Activated CD8-positive, alpha-beta memory T cell treated with anti-CD3 and anti-CD28 coated beads for 36 hours (primary cell): ENCODE measurements around the gene ATP1B4. TPM values are rescaled to one million over a fixed set of nuclear protein-coding genes. Genes with fewer than 3 reads are reported as not detected.

Experiments used
- CTCF ChIA-PET: fragments of 350-600 bp; sonication (Branson Sonifier 250); formaldehyde crosslinking; loops from one replicate; lab custom pipeline; 2021; ENCODE audit warnings: antibody characterized with exemption; lab: Charles Lee
- POLR2A ChIA-PET: fragments of 350-600 bp; sonication (Branson Sonifier 250); formaldehyde crosslinking; loops from one replicate; lab custom pipeline; 2021; ENCODE audit warnings: antibody characterized with exemption; lab: Charles Lee
- total RNA-seq, 2 experiments: library from RNA; stranded (reverse); gene quantifications; one replicate each; pipeline ENCODE4 v1.2.3, GENCODE V29; 2021

The ATP1B4 gene
- total RNA-seq, 2 experiments from 2014 or later, result not detected

DNA sequence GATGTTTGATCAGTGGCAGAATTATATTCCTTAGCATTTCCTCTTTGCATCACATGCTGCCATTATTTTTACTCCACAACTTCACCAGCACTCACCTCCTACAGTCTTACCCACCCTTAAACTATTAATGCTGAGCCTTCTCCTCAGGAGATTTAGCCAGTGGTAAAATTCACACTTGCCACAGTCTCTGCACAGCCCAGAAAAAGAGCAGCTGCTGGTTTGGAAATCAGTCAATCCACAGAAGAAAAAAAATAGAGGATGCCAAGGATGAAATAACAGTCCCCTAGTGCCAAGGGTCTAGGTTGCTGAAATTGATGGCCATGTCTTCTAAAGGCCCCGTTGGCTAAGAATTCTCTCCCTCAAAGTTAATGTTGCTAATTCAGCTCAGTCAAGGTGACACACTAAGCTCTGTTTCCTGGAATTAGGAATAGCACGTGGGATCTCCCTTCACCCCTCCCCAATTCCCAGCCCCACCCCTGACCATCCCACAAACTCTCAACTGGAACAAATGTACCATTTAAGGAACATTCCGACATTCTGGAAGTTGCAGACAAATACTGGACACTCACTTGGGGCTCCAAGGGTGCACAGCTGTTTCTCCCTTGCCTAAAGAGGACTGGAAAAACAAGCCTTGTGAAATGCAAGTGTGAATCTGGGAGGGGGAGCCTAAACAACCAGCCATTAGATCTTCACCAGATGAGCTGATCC, 5.7 kb downstream of the ATP1B4 start:
- CTCF ChIA-PET, result no interaction called here

DNA sequence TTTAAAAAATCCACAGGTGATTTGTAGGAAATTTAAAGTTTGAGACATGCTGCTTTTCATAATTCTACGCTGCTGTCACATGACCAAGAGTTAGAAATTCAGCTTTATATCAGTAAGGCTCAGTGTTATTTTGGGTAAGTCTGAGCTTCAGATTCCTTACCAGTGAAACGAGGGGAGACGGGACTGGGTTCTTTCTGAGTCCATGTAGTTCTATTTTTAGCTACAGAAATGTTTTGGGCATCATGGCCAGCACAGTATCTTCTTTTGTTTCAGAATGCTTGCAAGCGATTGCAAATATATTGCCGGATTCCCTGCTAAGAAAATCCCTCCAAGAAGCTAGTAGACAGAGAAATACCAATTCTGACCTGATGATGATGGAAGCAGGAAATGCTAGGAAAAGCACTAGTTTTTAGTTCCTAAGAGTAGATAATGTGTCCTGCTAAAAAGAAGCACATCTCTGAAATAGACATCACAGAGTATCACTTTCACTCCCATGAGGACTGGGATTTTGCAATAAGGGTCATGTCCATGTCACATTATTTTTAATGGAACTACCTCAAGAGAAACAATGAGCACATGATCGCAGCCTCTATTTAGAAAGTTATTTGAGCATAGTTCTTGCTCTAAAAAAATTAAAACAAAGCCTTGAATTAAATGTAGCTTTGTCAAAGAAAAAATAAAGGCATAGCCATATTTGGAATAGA, 10.9 kb downstream of the ATP1B4 start:
- ChIA-PET POLR2A (no interaction called here), CTCF (no interaction called here)

More for the DNA sequence above, 5.7 kb downstream of the ATP1B4 start:
- POLR2A ChIA-PET, result no interaction called here

DNA sequence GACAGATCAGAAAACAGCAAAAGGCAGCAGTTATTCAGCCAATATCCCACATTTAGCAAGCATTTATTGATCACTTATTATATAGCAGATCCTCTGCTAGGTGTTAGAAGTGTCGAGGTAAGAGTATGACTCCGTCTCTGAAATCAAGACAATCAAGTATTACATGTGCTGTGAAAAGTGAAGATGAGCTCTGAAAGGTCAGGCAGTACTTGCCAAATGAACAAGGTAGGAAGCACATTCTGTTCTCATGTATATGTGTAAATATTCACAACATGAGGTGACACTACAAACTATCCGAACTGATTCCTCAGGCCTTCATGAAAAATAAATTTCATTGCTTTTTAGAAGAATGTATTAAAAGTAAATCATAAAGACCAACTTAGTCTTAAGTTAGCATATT, 15.3 kb downstream of the ATP1B4 start:
- POLR2A ChIA-PET, result no interaction called here
- CTCF ChIA-PET, result no interaction called here

DNA sequence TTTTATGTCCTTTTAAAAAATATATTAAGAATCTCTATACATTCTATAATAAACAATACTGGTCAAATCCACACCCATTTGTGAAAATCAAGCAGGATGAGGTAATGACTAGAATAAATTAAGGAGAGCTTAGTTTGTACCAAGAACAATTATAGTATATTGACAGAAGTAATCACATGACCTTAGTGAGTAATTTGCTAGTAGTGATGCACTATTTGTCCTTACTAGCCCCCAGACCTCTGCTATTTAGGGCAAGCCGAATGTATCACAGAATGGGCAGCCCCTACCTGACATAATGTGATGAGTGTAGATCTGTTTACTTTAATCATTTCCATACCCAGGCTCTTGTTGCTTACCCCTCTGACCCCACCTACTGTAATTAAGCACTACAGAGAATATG, 15.8 kb downstream of the ATP1B4 start:
- CTCF ChIA-PET, result no interaction called here
- POLR2A ChIA-PET, result no interaction called here

DNA sequence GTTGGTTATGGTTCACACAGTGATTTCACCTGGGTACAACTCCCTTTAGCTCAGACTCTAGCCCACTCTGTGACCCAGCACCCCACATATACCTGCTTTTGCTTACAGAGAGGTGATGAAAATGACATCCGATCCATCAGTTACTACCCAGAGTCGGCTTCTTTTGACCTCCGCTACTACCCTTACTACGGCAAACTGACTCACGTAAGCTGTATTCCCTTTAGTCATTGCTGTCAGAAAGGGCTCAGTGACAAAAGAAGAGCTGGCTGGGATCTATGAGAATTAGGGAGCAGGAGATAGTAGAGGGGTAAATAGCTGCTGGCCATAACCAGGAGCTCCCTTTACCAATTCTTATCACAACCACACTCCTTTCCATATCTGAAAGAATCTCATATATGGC, 16.7 kb downstream of the ATP1B4 start:
- ChIA-PET POLR2A (interaction anchor here (0.5 kb wide), 1 partner anchor 72 kb away, joined by 3 read pairs; no protein-coding TSS in a partner anchor), CTCF (no interaction called here)

DNA sequence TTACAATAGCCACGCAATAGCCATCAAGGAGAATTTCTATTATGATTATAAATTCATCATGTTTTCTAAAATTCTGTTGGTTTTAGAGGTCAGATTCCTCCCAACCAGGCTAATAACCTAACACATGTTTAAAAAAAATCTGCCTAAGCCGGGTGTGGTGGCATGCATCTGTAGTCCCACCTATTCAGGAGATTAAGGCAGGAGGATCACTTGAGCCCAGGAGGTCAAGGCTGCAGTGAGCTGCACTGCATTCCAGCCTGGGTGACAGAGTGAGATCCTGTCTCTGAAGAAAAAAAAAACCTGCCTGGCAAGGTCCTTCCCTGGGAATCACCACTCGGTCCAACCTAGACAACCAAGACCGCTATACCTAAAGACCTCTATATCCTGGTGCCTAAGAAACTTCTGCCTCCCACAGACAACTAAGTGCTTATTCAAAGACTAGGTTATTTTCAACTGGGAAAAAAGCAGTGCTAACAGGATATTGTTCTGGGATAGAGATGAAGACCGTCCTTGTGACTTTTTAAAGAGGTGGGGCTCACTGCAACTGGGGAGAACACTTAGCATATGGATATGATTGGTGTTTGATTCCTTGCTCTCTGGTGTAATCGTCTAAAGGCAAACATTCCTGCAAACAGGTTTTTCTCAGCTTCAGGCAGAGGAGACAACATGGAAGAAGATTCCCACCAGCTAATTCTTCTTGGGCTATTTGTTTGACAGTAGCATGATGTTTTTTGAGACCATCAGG, 18.2 kb downstream of the ATP1B4 start:
- ChIA-PET CTCF (no interaction called here), POLR2A (no interaction called here)

DNA sequence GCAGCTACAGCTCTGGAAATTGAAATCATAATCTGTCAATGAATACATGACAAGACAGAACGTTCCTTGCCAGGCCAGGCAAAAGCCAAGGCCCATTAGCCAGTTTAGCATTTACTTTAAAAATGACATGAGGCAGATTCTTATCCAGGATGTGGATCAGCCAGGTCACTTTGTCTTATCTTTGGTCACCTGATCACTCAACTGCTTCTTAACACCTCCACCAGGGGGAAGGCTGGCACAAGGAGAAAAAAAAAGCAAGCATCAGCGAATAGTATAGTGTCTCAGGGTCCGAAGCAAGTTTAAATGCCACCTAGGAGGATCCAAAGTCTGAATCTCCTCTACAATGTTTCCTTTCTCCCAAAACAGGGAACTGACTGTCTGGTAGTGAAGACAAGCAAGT, 18.8 kb downstream of the ATP1B4 start:
- CTCF ChIA-PET, result no interaction called here
- POLR2A ChIA-PET, result no interaction called here

DNA sequence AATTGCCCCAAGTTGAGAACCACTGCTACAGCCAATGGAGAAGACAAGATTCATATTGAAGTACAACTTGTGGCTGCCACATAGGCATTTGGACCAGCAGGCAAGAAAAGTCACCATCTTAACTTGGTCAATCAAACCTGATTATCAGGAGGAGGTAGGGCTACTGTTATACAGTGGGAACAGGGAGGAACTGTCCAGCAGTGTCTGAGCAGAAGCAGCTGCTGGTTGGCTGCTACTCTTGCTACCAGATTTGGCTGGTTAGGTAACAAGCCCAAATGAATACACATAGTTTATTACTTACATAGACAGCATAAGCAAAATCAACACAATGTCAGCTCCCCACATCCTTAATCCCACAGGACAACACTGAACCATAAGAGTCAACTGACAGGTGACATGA, 39.4 kb downstream of the ATP1B4 start:
- ChIA-PET CTCF (no interaction called here), POLR2A (no interaction called here)

DNA sequence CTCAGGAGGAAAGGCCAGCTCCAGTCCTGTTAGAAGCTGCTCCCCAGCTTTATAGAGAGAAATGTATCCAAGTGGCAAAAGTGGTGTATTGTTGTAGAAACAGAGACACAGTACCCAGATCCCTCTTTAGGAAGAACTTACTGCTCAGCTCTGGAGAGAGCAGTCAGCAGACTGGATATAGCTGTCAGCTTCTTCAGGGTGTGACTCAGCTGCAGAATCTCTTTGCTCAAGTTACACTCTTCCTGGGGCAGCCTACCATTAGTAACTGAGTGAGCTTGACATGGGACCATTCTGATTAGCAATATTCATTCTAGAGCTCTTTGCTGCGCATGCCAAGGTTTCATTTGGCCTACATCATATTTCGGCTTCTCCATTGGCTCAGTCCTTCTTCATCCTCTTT, 40.5 kb downstream of the ATP1B4 start:
- CTCF ChIA-PET, result no interaction called here
- POLR2A ChIA-PET, result no interaction called here

DNA sequence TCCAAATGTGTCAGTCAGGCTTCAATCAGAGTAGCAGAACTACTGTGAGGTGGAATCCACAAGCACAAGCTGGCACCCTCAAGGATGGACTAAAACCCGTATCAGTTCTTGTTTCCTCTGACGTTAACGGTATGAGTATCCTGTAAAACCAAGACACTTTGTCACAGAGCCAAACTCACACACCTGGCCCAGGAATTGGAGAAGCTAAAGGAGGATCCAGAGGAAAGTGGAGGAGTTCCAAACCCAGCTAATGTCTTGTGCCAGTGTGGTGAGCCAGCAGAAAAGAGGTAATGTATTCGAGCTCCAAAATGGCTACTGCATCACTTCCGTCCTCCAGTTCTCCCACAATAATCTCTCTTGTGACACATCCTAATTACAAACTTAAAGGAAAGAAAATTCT, 44.7 kb downstream of the ATP1B4 start:
- ChIA-PET CTCF (no interaction called here), POLR2A (no interaction called here)

DNA sequence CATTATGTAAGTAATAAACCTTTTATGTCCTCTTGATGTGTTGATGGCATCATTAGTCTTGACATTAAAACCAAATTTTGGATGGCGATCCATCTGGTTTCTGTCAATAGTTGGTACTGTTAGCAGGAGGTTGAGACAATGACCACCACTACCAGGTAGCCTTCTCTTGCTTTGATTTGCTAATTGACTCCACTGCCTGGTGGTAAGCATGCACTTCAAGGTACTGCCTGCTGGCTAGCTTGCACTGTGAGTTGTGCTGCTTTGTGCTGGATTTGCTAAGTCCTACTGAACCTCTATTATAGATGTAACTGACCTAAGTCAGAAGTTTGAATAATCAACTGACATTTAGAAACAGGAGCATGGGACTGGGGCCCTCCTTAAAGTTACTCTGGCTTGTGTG, 46.3 kb downstream of the ATP1B4 start:
- ChIA-PET POLR2A (no interaction called here), CTCF (no interaction called here)

DNA sequence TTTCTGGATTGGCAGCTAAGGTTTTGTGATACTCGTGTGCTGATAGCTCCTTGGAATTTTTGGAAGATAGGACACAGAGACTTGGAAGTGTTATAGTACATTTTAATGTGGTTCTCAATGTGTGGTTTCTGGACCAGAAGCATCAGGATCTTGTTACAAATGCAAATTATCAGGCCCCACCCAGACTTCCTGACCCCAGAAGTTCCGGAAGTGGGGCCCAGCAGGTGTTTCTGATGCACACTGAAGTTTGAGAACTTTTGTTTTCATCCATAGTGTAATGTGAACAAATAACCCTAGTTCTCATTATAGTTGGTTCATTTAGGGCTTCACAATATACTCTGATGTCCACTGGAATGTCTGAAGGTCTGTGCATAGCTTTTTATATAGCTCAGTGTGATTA, 57.6 kb downstream of the ATP1B4 start:
- POLR2A ChIA-PET, result no interaction called here
- CTCF ChIA-PET, result no interaction called here

DNA sequence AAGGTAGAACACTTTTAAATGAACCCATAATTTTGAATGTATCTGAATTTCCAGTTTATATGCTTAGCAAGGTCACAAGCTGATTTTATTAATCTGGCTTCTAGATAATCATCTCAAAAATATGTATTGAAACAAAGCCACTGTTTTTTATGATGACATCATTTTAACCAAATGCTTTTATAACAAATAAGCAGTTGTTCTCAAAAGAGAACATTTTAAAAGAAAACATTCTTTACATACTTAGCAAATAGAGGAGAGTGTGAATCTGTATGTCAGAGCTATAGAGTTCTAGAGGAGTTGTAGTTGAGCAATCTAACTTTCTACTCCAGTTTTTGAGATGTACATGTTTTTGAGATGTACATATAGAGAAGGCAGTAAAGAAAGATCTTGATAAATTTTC, 64.7 kb downstream of the ATP1B4 start:
- CTCF ChIA-PET, result no interaction called here
- POLR2A ChIA-PET, result no interaction called here

DNA sequence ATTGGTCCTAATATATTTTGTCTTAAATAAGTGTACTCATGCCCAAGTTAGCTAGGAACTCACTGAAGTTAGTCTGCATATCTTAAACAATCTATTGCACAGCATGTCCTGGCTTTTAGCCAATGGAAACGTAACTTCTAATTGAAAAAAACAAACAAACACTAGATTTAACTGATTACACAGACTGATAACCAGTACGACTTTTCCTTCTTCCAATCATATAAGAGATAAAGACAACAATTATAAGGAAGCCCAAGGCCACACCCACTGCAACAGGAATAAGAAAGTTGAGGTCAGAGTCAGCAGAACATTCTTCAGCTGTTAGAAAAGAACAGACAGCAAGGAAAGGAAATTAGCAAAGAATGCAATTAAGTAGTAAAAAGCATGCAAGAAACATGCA, 66.4 kb downstream of the ATP1B4 start:
- ChIA-PET POLR2A (no interaction called here), CTCF (no interaction called here)

DNA sequence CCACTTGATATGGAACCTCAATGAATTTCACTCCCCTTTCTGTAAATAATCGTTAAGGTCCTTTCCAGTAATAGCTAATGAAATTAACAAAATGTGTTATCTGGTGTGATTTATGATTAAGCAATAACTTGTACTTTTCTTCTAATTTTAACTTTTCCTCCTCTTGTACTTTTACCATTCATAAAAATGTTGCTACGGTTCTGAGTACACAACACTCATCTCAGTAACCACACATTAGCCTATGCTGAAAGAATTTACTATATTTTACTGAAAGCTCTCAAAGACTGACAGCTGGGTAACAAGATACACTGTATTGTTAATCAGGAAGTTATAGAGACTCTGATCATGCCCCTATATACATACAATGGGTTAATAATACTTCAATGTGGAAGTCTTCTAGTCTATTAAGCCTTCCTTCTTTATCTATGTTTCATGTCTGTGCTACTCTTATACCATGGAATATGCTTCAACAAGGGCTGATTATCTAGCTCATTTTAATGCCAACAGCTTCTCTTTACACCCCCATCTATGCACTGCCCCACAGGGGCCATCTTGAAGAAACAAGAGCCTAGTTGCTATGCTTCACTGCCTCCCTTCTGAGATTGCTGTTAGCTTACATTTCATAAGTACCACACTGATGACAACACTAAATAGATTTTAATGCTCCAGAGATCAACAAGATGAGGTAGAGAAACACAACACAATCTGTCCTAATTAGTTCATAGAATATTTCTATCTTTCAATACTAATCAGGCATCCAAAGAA, 68.1 kb downstream of the ATP1B4 start:
- ChIA-PET POLR2A (no interaction called here), CTCF (no interaction called here)

Other genes starting within 250 kb of the ATP1B4 start
- gene RHOXF1, start 246.2 kb upstream of the ATP1B4 start, total RNA-seq, result not detected
- not detected for gene RHOXF2, start 203.5 kb upstream of the ATP1B4 start, total RNA-seq
- gene ZBTB33, start 111.3 kb upstream of the ATP1B4 start, total RNA-seq, result 10 to 100 TPM; 15.8 to 16.8 TPM
- gene TMEM255A, start 50.6 kb upstream of the ATP1B4 start, total RNA-seq, result not detected
- gene LAMP2, start 107.2 kb downstream of the ATP1B4 start, total RNA-seq, result 10 to 100 TPM; 36.7 to 39.8 TPM
- 10 to 100 TPM; 24.3 to 24.7 TPM for gene CUL4B, start 198.9 kb downstream of the ATP1B4 start, total RNA-seq
- gene MCTS1, start 242.0 kb downstream of the ATP1B4 start, total RNA-seq, result 10 to 100 TPM; 75.4 to 81.3 TPM